HG02970 (cell line): ENCODE results near the gene ADAMTS13.

Experiments
- ATAC-seq: cut with Tn5 transposase; IDR thresholded peaks from one replicate; pipeline ENCODE4 v1.9.1; 2021; ENCODE audit warnings: mild to moderate bottlenecking, moderate library complexity, moderate number of reproducible peaks; ENCODE audit not compliant: unreplicated experiment, low FRiP score

Gene ADAMTS13

GRCh38 chr9:133502112-133502511, 79.9 kb downstream of the ADAMTS13 start:
- no peak for ATAC-seq

GRCh38 chr9:133505186-133505830, 83.1 kb downstream of the ADAMTS13 start:
- ATAC-seq = no peak

- ATAC-seq = no peak
Observed at GRCh38 chr9:133505901-133506652, 83.9 kb downstream of the ADAMTS13 start.

- ATAC-seq = no peak
Observed at GRCh38 chr9:133506653-133507038, 84.5 kb downstream of the ADAMTS13 start.

- no peak for ATAC-seq
Observed at GRCh38 chr9:133507246-133507965, 85.2 kb downstream of the ADAMTS13 start.

- no peak for ATAC-seq
Observed at GRCh38 chr9:133508046-133508445, 85.9 kb downstream of the ADAMTS13 start.
